GM18868 (cell line): ENCODE data around the gene FLG.
"Not testable (repeated sequence)": the region's sequence is repeated elsewhere in the genome, so short reads cannot be mapped to it uniquely, and the experiment has no call there.

Experiments used
- ATAC-seq: cut with Tn5 transposase; IDR thresholded peaks from one replicate; pipeline ENCODE4 v1.9.1; 2021; ENCODE audit warnings: mild to moderate bottlenecking, moderate library complexity; ENCODE audit not compliant: unreplicated experiment

Gene FLG

DNA sequence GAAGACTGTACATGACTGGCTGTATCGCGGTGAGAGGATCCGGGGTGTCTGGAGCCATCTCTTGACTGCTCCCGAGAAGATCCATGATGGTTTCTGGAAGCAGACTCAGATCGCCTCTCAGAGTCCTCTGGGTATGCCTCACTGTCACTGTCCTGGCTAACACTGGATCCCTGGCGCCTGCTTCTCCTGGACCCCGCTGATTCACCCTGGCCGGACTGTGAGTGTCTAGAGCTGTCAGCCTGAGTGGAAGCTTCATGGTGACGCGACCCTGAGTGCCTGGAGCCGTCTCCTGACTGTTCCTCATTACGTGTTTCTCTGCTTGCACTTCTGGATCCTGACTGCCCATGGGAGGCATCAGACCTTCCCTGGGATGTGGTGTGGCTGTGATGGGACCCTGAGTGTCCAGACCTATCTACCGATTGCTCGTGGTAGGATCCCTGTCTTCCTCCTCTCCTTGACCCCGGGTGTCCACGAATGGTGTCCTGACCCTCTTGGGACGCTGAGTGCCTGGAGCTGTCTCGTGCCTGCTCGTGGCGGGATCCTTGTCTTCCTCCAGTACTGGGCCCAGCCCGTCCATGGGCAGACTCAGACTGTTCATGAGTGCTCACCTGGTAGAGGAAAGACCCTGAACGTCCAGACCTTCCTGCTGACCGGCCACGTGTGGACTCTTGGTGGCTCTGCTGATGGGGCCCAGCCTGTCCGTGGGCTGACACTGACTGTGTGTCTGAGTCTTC lies 21.7 kb downstream of the FLG start:
- ATAC-seq: not testable (repeated sequence)

DNA sequence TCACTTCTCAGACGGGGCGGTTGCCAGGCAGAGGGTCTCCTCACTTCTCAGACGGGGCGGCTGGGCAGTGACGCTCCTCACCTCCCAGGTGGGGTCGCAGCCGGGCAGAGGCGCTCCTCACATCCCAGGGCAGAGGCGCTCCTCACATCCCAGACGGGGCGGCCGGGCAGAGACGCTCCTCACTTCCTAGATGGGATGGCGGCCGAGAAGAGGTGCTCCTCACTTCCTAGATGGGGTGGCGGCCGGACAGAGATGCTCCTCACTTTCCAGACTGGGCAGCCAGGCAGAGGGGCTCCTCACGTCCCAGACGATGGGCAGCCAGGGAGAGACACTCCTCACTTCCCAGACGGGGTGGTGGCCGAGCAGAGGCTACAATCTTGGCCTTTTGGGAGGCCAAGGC lies 68.6 kb downstream of the FLG start:
- not testable (repeated sequence) for ATAC-seq
